ENCODE data around the gene TRAP1.
A peak's percentile ranks its signal among the peaks of the same experiment; 100 is the strongest.

Gene TRAP1

GRCh38 chr16:3717235-3718018 is at the start of gene TRAP1:
TSS of gene TRAP1 (minus strand) at chr16:3717524. CDS start at chr16:3717508, 16 bp downstream.
- ATAC-seq = peak; percentile 92 to 93

- no peak for ATAC-seq
These were observed 48.9 kb upstream of the TRAP1 start for GRCh38 chr16:3766177-3766576.

GRCh38 chr16:3764409-3764808 is 47.1 kb upstream of the TRAP1 start:
- no peak for ATAC-seq

GRCh38 chr16:3762107-3762750 is 44.9 kb upstream of the TRAP1 start:
- ATAC-seq = no peak

GRCh38 chr16:3761375-3762106 is 44.2 kb upstream of the TRAP1 start:
- ATAC-seq = no peak

GRCh38 chr16:3760518-3760917 is 43.2 kb upstream of the TRAP1 start:
- ATAC-seq = no peak

GRCh38 chr16:3759736-3760135 is 42.4 kb upstream of the TRAP1 start:
- no peak for ATAC-seq

- ATAC-seq = no peak
These were observed 38.8 kb upstream of the TRAP1 start for GRCh38 chr16:3756113-3756512.

- ATAC-seq = no peak
These were observed 37.9 kb upstream of the TRAP1 start for GRCh38 chr16:3755249-3755648.

GRCh38 chr16:3754772-3755171 is 37.4 kb upstream of the TRAP1 start:
- no peak for ATAC-seq

GRCh38 chr16:3754081-3754703 is 36.9 kb upstream of the TRAP1 start:
- no peak for ATAC-seq

GRCh38 chr16:3752984-3753383 is 35.7 kb upstream of the TRAP1 start:
- ATAC-seq = no peak

GRCh38 chr16:3751878-3752277 is 34.6 kb upstream of the TRAP1 start:
- no peak for ATAC-seq

- ATAC-seq = no peak
These were observed 31.0 kb upstream of the TRAP1 start for GRCh38 chr16:3748307-3748706.

- no peak for ATAC-seq
These were observed 28.5 kb upstream of the TRAP1 start for GRCh38 chr16:3745751-3746355.

GRCh38 chr16:3744018-3744417 is 26.7 kb upstream of the TRAP1 start:
- ATAC-seq = no peak

- no peak for ATAC-seq
These were observed 23.6 kb upstream of the TRAP1 start for GRCh38 chr16:3740934-3741333.

- no peak for ATAC-seq
These were observed 22.9 kb upstream of the TRAP1 start for GRCh38 chr16:3740186-3740585.

GRCh38 chr16:3739636-3740035 is 22.3 kb upstream of the TRAP1 start:
- ATAC-seq = no peak

GRCh38 chr16:3738541-3738940 is 21.2 kb upstream of the TRAP1 start:
- no peak for ATAC-seq

- ATAC-seq = no peak
These were observed 20.8 kb upstream of the TRAP1 start for GRCh38 chr16:3738128-3738527.

- no peak for ATAC-seq
These were observed 19.9 kb upstream of the TRAP1 start for GRCh38 chr16:3737181-3737580.

GRCh38 chr16:3736116-3736515 is 18.8 kb upstream of the TRAP1 start:
- no peak for ATAC-seq

Measured in activated CD4-positive, CD25-positive, alpha-beta regulatory T cell treated with anti-CD3 and anti-CD28 coated beads, Interleukin-2, amount 50 U/mL, for 24 hours (primary cell).